Fibroblast of skin of back (primary cell): ENCODE measurements around the gene CDC6.

Source experiments
- DNase-seq: peaks from one replicate; pipeline ENCODE4 v3.0.0-alpha.2; 2013

CDC6 gene

GRCh38 chr17:40341808-40342503 lies 54.3 kb downstream of the CDC6 start:
- peak; percentile 69 for DNase-seq

GRCh38 chr17:40342504-40343218 lies 55.0 kb downstream of the CDC6 start:
- no peak for DNase-seq

GRCh38 chr17:40343219-40344119 lies 55.8 kb downstream of the CDC6 start:
- DNase-seq = no peak

GRCh38 chr17:40344421-40345160 lies 56.9 kb downstream of the CDC6 start:
- DNase-seq = no peak

GRCh38 chr17:40345161-40345993 lies 57.7 kb downstream of the CDC6 start:
- peak; percentile 68 for DNase-seq

GRCh38 chr17:40345994-40346764 lies 58.5 kb downstream of the CDC6 start:
- DNase-seq = no peak

- no peak for DNase-seq
These were observed 59.1 kb downstream of the CDC6 start for GRCh38 chr17:40346765-40347158.

- DNase-seq = no peak
These were observed 59.8 kb downstream of the CDC6 start for GRCh38 chr17:40347319-40348135.

- DNase-seq = no peak
These were observed 60.4 kb downstream of the CDC6 start for GRCh38 chr17:40348136-40348504.

- DNase-seq = no peak
These were observed 61.1 kb downstream of the CDC6 start for GRCh38 chr17:40348562-40349476.

GRCh38 chr17:40349477-40349894 lies 61.8 kb downstream of the CDC6 start:
- no peak for DNase-seq

GRCh38 chr17:40349895-40350688 lies 62.4 kb downstream of the CDC6 start:
- peak; percentile 42 for DNase-seq

GRCh38 chr17:40350689-40351358 lies 63.1 kb downstream of the CDC6 start:
- no peak for DNase-seq

GRCh38 chr17:40351359-40352236 lies 63.9 kb downstream of the CDC6 start:
- no peak for DNase-seq

GRCh38 chr17:40352237-40352778 lies 64.6 kb downstream of the CDC6 start:
- DNase-seq = no peak
